GM10248 (cell line): ENCODE measurements around the gene PM20D1.

Source experiments
- CTCF ChIA-PET: fragments of 300-600 bp; sonication (Branson Sonifier 250); formaldehyde crosslinking; extraction: SDS; loops from one replicate; lab custom pipeline; 2021; ENCODE audit warnings: antibody characterized with exemption; lab: Yijun Ruan, JAX
- POLR2A ChIA-PET: fragments of 350-650 bp; sonication (Branson Sonifier 250); formaldehyde crosslinking; extraction: SDS; loops from one replicate; lab custom pipeline; 2020; ENCODE audit warnings: antibody characterized with exemption; lab: Yijun Ruan, JAX
- DNase-seq: peaks from one replicate; pipeline ENCODE4 v3.0.0; 2012; ENCODE audit errors: extremely low spot score
- TF ChIP-seq, protein P1 (sequence below): IDR thresholded peaks from 2 replicates; pipeline ENCODE4 v1.5.1; 2012; ENCODE audit warnings: mild to moderate bottlenecking, low read depth; ENCODE audit errors: extremely low read depth, missing control alignments, control extremely low read depth

Gene PM20D1

GRCh38 chr1:205804605-205805004, 45.3 kb downstream of the PM20D1 start:
- no peak for DNase-seq
- CTCF ChIA-PET = interaction anchor here (0.7 to 3.4 kb wide), 7 partner anchors 12 to 213 kb away, joined by 3 to 19 read pairs (median 5); no protein-coding TSS in a partner anchor
- TF ChIP-seq, protein P1, sequence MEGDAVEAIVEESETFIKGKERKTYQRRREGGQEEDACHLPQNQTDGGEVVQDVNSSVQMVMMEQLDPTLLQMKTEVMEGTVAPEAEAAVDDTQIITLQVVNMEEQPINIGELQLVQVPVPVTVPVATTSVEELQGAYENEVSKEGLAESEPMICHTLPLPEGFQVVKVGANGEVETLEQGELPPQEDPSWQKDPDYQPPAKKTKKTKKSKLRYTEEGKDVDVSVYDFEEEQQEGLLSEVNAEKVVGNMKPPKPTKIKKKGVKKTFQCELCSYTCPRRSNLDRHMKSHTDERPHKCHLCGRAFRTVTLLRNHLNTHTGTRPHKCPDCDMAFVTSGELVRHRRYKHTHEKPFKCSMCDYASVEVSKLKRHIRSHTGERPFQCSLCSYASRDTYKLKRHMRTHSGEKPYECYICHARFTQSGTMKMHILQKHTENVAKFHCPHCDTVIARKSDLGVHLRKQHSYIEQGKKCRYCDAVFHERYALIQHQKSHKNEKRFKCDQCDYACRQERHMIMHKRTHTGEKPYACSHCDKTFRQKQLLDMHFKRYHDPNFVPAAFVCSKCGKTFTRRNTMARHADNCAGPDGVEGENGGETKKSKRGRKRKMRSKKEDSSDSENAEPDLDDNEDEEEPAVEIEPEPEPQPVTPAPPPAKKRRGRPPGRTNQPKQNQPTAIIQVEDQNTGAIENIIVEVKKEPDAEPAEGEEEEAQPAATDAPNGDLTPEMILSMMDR = no peak
- POLR2A ChIA-PET = no interaction called here

GRCh38 chr1:205803986-205804385, 45.9 kb downstream of the PM20D1 start:
- TF ChIP-seq, protein P1 = no peak
- no peak for DNase-seq
- ChIA-PET POLR2A (no interaction called here), CTCF (interaction anchor here (0.7 to 2.4 kb wide), 5 partner anchors 12 to 173 kb away, joined by 3 to 19 read pairs (median 5); no protein-coding TSS in a partner anchor)

DNA sequence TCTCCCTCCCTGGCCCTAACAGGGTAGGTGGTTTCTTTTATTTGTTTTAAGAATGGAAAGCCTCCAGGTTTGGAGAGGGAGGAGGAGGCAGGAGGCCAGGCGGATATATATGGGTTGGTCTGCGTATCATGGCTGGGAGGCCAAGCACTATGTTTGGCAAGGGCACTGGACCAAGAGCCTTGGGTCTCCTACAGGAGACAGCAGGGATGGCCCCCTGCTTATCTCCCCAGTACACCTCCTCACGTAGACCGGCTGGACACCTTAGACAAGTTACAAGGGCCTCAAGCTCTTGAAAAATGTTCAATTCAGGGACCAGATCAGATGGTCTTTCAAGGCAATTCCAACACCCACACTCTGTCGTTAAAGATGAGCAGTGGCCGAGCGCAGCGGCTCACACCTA, 47.9 kb downstream of the PM20D1 start:
- ChIA-PET POLR2A (no interaction called here), CTCF (interaction anchor here (1.1 kb wide), 1 partner anchor 9 kb away, joined by 3 read pairs; no protein-coding TSS in a partner anchor)
- DNase-seq = no peak
- TF ChIP-seq, protein P1 = no peak

DNA sequence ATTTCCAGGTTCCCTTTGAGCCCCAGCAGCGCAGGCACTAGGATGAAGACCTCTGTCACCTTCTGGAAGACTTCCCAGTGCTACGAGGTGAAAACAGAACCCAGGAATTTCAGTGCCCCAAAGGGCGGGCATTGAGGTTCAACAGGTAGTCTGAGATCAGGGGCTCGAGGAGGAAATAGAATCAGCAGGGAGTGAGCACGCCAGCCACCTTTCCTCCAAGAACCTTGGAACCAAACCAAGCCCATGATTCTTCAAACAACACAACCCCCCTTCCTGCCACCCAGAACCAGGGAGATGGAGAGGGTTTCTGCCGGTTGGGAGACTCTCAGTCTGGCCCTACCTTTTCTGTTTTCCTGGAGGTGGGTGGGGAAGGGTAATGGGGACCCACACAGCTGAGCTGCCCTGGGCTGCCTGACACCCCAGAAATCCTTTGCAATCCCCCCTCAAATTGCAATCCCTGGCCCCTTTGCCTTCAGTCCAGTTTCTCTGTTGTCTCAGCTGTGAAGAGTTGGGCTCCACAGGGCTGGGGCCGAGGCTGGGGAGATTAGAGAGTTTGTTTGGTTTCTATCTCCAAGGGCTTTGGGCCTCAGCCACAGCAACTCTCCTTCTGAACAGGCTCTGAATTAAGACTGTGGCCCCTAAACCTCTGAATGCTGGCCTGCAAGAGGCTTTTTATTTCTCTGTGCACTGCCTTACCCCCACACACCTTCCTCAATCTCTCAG, 48.8 kb downstream of the PM20D1 start:
- no peak for DNase-seq
- POLR2A ChIA-PET = no interaction called here
- TF ChIP-seq, protein P1 = no peak
- CTCF ChIA-PET = interaction anchor here (1.1 to 2.3 kb wide), 2 partner anchors 9 to 10 kb away, joined by 3 to 10 read pairs; no protein-coding TSS in a partner anchor

- ChIA-PET CTCF (interaction anchor here (1.4 to 2.3 kb wide), 3 partner anchors 9 to 177 kb away, joined by 3 to 10 read pairs (median 5); no protein-coding TSS in a partner anchor), POLR2A (no interaction called here)
- TF ChIP-seq, protein P1 = no peak
- no peak for DNase-seq
These were observed 49.5 kb downstream of the PM20D1 start for GRCh38 chr1:205800427-205800826.

GRCh38 chr1:205798577-205798976, 51.4 kb downstream of the PM20D1 start:
- POLR2A ChIA-PET = no interaction called here
- CTCF ChIA-PET = interaction anchor here (2.0 kb wide), 1 partner anchor 179 kb away, joined by 7 read pairs; no protein-coding TSS in a partner anchor
- no peak for DNase-seq

More at GRCh38 chr1:205798577-205798976, 51.4 kb downstream of the PM20D1 start:
- TF ChIP-seq, protein P1 = no peak
